Dermis microvascular lymphatic vessel endothelial cell (primary cell): ENCODE data around the gene DICER1. TPM values are rescaled to one million over a fixed set of nuclear protein-coding genes. Genes with fewer than 3 reads are reported as not detected.

Source experiments
- DNase-seq, 2 donors: peaks; one replicate each; pipeline versions ENCODE4 v3.0.0 to v3.0.0-alpha.2; 2010; ENCODE audit warnings: low read depth in 2 of 2
- total RNA-seq: library from RNA; depleted of rRNA; stranded (reverse); fragments of >200 nt; gene quantifications from 2 replicates; pipeline ENCODE4 v1.2.1, GENCODE V29; 2014

DICER1 gene
- total RNA-seq, 1 donor from 2014 or later: 24.8 TPM

DNA sequence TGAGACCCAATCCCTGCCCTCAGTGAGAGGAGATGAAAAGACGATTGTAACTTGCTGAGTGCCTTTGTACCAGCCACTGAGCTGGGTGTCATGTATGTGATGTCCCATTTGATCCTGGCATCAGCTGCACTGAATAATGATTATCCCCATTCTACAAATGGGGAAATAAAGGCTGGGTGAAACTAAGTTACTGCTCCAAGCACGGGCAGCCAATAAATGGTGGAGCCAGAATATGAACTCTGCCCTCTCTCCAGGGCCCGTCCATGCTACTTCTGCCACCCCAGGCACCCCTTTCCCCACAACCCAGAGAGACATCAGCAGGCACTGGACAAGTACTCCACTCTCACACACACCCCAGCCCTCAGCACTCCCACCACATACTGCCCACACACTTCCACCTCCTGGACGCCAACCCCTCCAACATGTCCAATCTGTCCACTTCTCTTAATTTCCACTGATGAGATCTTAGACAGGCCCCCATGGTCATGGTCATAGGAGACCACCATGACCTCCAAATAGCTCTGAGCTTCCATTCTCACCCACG is 115.8 kb downstream of the DICER1 start:
- DNase-seq: no peak

DNA sequence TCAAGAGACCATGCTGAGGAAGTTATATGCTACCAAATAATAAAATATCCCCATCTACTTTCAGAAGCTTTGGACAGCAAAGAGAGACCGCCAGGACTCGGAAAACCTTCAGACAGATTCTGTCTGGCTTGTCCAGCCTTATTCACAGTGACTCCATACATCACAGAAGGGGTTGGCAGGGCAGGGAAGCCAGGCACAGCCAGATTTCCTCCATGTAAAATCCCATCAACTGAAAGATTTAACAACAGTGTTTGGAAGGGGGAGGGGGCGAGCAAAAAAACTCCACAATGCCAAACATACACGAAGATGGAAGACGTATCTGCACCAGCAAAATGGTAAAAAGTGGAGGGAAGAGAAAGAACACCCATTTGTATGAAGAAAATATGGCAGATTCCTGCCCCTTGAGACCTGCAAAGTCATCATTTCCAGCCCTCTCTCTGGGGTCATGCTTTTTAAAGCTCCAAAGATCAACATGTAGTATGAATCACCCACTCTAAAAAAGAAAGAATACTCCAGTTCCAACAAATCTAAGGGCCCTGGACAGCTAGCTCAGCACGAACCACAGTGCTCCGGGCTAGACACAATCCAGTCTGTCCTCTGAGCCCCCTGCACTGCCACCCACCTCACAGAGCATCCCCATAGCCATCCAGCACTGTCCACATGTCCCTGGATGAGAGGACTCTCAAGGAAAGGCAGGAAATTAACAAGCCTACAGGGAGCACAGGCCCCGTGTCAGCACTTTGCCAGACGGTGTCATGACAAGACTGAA is 116.4 kb downstream of the DICER1 start:
- no peak for DNase-seq

DNA sequence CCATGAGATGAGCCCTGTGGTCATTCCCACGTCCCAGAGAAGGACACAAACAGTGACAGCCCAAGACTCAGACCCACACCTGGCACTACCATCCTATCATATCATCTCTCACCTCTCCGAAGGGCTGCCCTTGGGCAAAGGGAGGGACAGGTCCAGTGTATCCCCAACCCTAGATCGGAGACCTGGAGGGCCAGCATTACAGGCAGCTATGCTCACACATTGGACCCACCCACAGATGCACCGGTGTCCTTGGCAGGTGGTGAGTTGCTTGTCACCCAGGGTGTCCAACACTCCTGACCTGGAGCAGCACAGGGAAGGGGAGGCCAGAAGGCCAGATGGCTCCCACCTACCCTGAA is 117.4 kb downstream of the DICER1 start:
- no peak for DNase-seq

DNA sequence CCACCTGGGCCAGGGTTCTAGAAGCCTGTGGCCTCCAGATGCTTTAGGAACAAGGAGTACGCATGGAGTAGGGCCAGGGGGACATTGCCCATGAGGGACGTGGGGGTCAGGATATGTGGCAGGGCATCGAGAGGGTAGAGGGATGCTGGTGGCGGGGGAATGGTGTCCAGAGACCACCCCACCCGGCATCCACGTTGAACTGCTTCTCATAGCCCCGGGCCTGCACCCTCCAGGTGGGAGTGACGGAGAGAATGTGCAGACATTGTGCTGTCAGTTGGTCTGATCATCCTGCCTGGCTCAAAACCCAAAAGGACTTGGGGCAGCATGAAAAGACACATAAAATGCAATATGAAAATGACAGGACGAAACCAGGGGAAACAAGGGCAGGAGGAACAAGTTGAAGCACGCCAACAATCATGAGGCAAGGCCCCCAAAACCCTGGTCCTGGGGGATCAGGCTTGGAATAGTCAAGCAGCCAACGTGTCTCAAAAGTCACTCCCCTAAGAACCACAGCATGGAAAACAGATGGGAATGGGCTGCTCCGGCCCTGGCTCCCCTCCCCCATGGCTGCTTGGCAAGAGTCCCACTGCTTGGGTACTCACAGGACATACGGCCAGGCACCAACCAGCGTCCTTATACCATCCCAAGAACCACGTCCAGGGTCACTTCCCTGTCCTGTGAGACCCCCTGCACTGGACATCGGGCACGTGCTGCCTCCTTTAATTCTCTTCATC is 117.9 kb downstream of the DICER1 start:
- DNase-seq: no peak

DNA sequence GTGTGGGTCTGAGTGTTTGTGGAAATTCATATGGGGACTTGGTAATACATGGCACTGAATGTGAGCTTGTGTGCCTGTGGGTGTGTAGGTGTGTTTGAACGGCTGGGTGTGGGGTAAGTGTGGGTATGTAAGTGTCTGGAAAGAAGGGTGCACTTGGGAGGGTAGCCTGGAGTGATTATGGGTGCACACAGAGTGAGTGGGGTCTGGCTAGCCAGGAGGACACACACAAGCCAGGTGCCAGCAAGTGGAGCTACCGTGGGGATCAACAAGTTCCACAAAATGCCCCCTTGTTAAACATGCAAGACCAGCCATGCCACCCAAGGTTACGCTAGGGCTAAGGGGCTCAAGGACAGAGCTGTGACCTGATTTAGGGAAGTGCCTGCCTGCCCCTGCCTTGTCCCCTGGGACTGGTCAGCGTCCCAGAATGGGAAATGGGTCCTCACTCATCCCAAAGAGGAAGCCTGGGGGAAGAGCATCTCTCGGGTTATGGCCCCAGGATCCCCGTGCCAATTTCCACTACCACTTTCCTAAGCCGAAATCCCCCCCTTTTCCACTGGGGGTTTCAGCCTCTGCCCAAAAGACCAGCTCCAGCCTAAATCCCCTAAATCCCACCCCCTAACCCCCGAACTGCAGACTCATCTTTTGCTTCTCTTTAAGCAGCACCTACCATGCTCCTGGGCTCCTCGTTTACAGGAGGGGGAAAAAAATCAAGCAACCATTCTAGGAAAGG is 118.6 kb downstream of the DICER1 start:
- no peak for DNase-seq

DNA sequence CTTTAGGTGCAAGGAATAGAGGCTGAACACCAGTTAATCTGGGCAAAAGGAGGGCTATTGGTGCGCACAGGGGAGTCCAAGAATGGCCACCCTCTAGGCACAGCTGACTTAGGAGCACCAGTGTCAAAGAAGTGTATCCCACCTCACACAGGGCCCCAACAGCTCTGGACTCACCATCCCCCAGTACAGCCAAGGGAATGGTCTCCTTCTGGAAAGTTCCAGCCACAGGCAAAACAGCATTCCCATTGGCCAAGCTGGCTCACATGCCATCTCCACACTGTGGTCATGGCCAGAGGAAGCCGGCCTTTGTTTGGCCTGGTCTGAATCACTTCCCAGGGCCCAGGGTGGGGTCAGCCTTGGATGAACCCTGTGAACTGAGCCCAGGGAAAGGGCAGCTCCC is 120.1 kb downstream of the DICER1 start:
- DNase-seq: no peak

Other genes starting within 250 kb of the DICER1 start
- 0.26 and 0.63 TPM in 2 replicates for gene CLMN, start 162.4 kb upstream of the DICER1 start, total RNA-seq